ENCODE data around the gene MYO5A. TPM values are rescaled to one million over a fixed set of nuclear protein-coding genes. Genes with fewer than 3 reads are reported as not detected.

Gene MYO5A
- polyA plus RNA-seq, 1 of the 3 experiments (the other 2 are of a cell fraction) = 11.0 TPM

DNA sequence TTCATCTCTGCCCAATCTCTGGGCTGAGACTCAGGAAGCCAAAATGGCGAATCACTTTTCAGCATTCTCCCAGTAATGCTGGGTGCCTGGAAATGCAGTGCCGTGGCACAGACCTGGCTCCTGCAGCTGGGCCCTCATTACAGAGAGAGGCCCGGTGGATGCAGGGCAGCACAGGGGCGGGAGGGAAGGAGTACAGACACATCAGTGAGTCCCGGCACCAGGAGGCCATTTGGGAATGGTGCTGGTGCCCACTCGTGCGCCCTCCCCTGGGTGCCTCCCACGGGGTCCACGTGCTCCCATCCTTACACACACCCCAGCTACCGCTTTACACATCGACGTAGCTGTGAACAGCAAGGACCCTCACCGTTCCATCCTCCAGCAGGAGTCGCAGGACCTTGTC, 246.3 kb downstream of the MYO5A start:
- Histone ChIP-seq H3F3A (replicated peaks; ENCODE audit: insufficient read depth) (no peaks in the 10 kb centered on the region), H3K27me3 (ENCODE audit: insufficient read depth) (no peaks in the 10 kb centered on the region), H3K36me3 (replicated peaks in 1 of 2; ENCODE audit: control insufficient read depth in 1 of 2, insufficient read depth in 2 of 2, low read length in 1 of 2) (no peaks in the 10 kb centered on the region), H3K27ac (ENCODE audit: low read depth in 2 of 2, low read length in 1 of 2) (no peak overlapping the region), H3K9me2 (no peaks in the 10 kb centered on the region), H3K79me2 (ENCODE audit: insufficient read depth) (no peaks in the 10 kb centered on the region), H3K4me3 (ENCODE audit: low read depth in 2 of 2, low read length in 1 of 2) (no peak overlapping the region), H3K4me2 (no peak overlapping the region), H3K9ac (no peak overlapping the region), H3K4me1 (ENCODE audit: control insufficient read depth in 1 of 2, insufficient read depth in 2 of 2, low read depth in 1 of 2, low read length in 1 of 2) (peaks cover 0 to 15% of the 10 kb centered on the region in 2 experiments; a peak in 1 of 4 replicates), H3K9me3 (no peaks in the 10 kb centered on the region), H2AFZ (ENCODE audit: low read depth) (no peak overlapping the region), H4K20me1 (ENCODE audit: insufficient read depth) (no peaks in the 10 kb centered on the region)
- 85% methylated on average over 10 of the region's 14 CpGs for WGBS (ENCODE audit: low lambda C conversion rate)
- no peak for DNase-seq
- TF ChIP-seq NFIC (IDR thresholded peaks at IDR 0.05; ENCODE audit: borderline replicate concordance) (no peak), SMC3 (IDR thresholded peaks at IDR 0.05; ENCODE audit: low read depth, low read length) (no peak), POLR2AphosphoS5 (IDR thresholded peaks at IDR 0.05; ENCODE audit: low read depth, low read length) (no peak), CHD2 (IDR thresholded peaks at IDR 0.05; ENCODE audit: low read length, partially characterized antibody) (no peak), USF1 (IDR thresholded peaks at IDR 0.05; ENCODE audit: borderline replicate concordance, low read depth) (no peak), FOXM1 (IDR thresholded peaks at IDR 0.05; ENCODE audit: low read depth) (no peak), RAD21 (IDR thresholded peaks at IDR 0.05; ENCODE audit: low read length) (no peak), REST (IDR thresholded peaks at IDR 0.05; ENCODE audit: low read depth, low read length) (no peak), FOXJ3 (CRISPR knock-in tag; IDR thresholded peaks at IDR 0.05) (no peak), MXI1 (IDR thresholded peaks at IDR 0.05; ENCODE audit: low read depth, low read length) (no peak), TCF12 (IDR thresholded peaks at IDR 0.05) (no peak), TAF1 (IDR thresholded peaks at IDR 0.05; ENCODE audit: borderline replicate concordance, low read depth, low read length) (no peak), TEAD4 (IDR thresholded peaks at IDR 0.05; ENCODE audit: borderline replicate concordance, insufficient read depth) (no peak), EZH2phosphoT487 (IDR thresholded peaks at IDR 0.05; ENCODE audit: borderline replicate concordance, low read depth) (no peak), RFX5 (IDR thresholded peaks at IDR 0.05; ENCODE audit: low read length) (no peak), GATA2 (CRISPR knock-in tag; IDR thresholded peaks at IDR 0.05) (no peak)
- TF ChIP-seq, protein P1, sequence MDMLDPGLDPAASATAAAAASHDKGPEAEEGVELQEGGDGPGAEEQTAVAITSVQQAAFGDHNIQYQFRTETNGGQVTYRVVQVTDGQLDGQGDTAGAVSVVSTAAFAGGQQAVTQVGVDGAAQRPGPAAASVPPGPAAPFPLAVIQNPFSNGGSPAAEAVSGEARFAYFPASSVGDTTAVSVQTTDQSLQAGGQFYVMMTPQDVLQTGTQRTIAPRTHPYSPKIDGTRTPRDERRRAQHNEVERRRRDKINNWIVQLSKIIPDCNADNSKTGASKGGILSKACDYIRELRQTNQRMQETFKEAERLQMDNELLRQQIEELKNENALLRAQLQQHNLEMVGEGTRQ (IDR thresholded peaks at IDR 0.05; ENCODE audit: borderline replicate concordance, low read depth, low read length) = no peak
- ChIA-PET POLR2A (no interaction called here), CTCF (no interaction called here)

Measured in SK-N-SH (cell line).